Measurements from ENCODE around the gene SLC36A1.
"Not testable (repeated sequence)": the region's sequence is repeated elsewhere in the genome, so short reads cannot be mapped to it uniquely, and the experiment has no call there.

SLC36A1 gene

DNA sequence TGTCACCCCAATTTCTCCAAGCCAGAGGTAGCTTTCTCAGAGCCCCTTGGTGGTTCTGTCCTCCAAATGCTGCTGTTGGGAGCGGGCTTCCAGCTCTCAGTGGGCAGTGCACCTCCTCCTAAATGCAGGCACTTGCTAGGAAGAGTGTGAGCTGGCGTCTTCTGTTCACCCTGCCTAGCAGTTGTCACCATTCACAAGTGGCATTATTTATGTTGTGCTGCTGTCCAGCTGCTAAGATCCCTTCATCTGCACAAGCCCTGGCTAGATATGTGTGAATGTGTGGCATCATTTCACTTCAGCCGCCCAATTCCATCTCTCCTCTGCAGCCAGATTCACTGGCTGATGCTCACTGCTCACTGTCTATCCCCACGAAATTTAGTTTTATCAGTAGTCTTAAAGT is 43.7 kb downstream of the SLC36A1 start:
- no peak for DNase-seq

DNA sequence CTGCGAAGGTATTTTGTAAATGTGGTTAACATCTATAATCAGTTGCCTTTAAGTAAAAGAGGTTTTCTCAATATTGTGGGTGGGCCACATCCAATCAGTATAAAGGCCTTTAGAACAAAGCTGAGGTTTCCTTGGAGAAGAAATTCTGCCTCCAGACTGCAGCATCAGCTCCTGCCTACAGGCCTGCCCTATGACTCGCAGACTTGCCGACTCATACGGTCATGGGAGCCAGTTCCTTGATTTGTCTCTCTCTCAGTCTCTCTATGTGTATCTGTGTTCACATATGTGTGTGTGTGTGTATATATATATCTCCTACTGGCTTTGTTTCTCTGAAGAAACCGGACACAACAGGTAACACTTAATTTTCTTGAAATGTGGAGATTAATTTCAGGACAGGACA is 45.3 kb downstream of the SLC36A1 start:
- DNase-seq = no peak

DNA sequence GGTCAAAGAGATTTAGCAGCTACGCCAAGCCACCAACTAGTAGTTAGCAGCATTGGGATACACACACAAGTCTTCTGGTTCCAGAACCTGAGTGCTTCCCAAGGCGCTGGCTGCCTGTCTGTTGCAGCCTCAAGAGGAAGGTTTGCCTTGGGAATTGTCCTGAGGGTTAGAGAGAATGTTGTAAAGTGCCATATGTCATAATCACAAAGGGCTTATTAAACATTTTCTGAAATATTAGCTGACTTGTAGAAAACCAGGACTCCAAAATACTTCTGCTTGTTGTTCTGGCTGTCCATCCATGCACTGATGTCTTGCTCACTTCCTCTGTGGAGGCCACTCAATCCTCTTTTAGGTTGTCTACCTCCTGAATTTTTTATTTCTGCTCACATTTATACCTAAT is 46.3 kb downstream of the SLC36A1 start:
- DNase-seq = no peak

DNA sequence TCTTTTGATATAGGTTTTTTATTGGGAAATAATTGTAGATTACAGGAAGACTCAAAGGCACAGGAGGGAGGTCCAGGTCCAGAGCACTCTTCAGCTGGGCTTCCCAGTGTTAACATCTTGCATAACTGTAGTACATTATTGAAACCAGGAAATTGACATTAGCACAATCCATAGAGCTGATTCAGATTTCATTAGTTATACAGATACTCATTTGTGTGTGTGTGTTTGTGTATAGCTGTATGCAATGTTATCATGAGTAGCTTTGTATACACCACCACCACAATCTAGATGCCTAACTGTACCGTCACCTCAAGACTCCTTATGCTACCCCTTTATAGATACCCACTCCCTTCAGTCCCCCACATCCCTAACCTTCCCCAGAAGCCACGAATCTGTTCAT is 47.9 kb downstream of the SLC36A1 start:
- DNase-seq = no peak

DNA sequence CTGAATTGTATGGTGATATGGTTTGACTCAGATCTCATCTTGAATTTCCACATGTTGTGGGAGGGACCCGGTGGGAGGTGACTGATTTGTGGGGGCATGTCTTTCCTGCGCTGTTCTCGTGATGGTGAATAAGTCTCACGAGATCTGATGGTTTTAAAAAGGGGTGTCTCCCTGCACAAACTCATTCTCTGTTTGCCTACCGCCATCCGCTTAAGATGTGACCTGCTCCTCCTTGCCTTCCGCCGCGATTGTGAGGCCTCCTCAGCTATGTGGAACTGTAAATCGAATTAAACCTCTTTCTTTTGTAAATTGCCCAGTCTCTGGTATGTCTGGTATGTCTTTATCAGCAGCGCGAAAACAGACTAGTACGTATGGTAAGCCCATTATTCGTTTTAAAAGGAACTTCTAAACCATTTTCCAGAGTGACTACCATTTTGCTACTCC is 48.7 kb downstream of the SLC36A1 start:
- no peak for DNase-seq

DNA sequence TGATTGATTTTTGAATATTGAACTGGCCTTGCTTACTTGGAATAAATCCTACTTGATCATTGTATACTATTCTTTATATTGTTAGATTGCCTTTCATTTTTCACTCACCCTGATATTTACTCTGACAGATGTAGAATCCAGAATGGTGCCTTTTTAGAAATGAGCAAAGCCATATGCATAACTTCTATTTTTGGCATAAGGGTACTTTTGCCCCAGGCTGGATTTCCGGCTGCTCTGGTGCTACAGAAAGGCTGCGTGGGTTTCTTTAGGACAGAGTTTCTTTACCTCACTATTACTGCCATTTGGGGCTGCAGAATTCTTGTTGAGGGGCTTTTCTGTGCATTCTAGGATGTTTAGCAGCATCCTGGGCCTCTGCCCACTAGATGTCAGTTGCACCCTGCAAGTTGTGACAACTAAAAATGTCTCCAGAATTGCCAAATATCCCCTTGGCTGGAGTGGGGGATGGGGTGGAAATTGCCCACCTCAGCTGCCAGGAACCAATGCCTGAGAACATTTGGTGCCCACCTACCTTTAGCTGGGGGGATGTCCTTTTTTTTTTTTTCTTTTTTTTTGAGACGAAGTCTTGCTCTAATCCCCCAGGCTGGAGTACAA is 50.1 kb downstream of the SLC36A1 start:
- no peak for DNase-seq

DNA sequence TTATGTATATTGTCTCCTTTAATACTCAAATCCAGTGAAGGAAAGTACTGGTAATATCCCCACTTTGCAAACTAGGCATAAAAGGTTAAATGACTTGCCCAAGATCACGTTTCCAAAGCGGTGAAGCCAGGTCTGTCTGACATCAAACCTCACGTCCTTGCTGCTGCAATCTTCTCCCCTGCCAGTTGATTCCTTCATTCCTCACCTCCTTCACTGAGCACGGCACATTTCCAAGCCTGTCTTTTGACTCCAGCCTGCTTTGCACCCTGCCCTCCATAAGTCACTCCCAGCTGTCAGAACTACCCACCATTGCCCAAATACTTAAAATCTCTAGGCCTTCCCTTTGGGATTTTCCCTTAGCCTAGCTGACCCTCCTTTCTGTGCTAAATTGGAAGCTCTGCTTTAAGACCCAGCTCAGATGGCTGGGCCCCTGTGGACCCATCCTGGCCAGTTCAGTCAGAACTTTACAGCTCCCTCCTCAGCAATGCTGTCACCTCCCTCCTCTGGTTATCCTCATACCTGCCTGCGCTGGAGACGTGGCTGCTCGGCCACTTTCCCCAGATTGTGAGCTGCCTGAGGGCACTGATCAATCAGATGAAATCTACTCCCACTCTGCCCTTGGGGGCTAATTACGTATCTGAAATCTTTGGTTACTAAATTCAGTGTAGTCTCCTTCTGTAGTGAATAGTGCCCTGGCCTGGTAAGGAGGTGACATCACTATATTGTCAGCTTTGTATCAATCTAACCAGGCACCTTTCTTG is 51.2 kb downstream of the SLC36A1 start:
- DNase-seq = no peak

DNA sequence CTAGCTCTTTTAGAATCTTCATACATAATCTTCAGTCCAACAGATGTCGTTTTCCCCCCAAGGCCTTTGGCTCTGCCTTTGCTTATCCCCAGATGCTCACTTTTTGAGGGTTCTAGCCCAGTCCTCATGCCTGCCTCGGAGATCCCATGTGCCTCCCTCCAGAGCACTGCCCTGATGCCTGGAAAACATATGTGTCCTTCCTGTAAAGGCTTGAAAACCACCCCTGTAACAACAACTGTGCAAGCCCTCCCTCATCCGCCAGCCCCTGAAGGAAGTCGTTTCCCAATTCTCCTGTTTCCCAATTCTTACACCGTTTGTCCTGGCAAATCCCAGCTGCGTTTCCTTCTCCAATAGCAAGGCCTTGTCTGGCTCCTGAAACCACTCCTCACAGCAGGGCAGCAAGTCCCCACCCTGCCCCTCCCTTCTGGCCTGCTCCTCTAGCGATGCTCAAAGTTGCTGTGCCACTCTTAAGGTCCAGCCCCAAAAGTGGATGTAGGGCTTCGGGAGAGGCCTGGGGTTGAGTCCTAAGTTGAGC is 52.2 kb downstream of the SLC36A1 start:
- DNase-seq = no peak

DNA sequence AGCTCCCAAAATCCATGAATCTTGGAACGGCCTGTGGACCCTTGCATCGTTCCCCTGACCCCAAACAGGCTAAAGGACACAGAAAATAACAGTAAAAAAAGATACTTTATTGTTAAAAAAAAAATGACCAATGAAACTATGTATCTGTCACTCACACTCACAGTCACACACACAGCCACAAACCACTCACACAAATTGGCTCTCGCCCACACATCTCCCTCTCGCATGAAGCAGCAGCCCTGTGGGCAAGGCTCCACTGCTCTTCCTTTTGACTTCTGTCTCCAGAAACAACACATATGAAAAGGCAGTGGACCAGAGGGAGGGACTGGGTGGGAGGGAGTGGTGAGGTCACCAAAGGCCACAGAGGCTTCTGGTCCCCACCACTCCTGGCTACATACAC is 56.6 kb downstream of the SLC36A1 start:
- DNase-seq = no peak

DNA sequence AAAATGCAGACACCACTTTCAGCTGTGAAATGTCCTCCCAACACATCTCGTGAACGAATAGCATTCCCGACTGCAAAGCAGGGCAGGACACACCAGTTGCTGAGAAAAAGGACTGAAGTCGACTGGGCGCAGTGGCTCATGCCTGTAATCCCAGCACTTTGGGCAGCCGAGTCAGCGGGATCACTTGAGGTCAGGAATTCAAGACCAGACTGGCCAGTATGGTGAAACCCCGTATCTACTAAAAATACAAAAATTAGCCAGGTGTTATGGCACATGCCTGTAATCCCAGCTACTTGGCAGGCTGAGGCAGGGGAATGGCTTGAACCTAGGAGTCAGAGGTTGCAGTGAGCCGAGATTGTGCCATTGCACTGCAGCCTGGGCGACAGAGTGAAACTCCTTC is 60.9 kb downstream of the SLC36A1 start:
- DNase-seq = not testable (repeated sequence)

DNA sequence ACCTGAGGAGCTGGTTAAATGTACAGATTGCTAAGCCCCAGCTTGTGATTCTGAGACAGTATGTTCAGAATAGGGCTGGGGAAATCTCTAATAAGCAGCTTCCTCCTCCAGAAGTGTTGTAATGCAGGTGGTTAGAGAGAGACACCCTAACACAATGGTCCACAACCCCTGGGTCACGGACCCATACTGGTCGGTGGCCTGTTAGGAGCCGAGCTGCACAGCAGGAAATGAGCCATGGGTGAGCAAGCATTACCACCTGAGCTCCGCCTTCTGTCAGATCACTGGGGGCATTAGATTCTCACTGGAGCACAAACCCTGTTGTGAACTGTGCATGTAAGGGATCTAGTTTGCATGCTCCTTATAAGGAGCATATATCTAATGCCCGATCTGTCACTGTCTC is 61.8 kb downstream of the SLC36A1 start:
- no peak for DNase-seq

DNA sequence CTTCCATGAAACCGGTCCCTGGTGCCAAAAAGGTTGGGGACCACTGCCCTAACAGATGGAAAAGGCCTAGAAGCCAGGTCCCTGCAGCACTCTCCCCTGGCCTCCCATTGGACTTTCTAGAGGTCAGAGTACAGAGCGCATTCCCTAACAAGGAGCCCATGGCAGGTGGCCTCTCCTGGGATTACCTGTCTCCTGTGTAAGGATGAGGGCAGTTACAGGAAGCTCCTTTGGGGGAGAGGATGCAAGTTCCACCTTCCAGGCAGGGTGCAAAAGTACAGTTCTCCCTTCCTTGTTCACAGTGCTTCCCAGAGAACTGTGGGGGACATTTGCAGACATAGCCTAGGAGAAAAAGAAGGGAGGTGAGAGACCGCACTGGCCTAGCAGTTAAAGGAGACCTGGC is 62.4 kb downstream of the SLC36A1 start:
- no peak for DNase-seq

DNA sequence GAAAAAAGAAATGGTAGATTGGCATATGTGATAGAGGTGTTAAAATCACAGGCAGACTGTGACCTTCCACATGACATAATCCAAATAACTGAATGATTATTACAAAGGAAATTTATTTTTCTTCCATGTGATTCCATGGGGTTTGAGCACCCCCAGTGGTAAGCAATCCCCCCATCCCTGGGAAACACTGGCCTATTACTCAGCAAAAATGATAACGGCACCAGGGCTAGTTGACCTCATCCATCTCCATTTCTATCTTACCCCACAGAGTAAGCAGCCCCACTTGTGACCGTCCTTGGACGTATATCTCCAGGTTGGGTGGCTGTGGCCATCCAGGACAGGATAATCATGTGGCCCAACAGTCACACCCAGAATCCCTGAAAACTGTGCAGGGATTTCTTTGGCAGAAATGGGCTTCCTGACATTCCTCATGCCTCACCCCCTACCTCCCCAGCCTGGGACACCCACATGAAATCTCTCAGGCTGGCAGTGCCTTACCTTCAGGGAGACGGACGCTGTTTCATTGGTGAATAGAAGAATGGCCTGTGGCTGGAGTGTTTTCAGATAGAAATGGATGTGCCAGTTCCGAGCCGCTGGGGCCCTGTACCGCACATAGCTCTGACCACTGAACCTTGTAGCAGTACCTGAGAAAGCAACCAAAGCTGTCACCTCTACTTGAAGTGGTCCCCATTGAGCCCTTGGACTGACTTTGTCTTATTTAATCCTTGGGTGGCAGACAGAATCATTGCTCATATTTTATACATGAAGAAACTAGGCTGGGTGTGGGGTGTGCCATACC is 69.9 kb downstream of the SLC36A1 start:
- DNase-seq = no peak

DNA sequence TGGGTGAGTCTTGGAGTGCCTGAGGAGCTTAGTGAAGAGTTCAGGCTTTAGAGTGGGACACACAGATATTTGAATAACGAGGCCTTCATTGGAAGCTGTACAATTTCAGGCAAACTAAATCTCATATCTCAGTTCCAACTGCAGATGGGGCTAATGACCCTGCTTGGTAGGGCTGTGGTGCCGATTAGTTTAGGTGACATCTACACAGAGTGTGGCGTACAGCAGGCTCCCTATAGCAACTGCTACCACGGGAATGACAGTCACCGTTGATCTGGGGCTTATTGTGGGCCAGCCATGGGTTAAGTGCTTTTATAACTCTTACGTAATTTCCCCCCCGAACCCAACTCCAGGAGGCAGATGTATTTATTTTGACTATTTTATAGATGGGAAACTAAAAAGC is 72.9 kb downstream of the SLC36A1 start:
- DNase-seq = no peak

DNA sequence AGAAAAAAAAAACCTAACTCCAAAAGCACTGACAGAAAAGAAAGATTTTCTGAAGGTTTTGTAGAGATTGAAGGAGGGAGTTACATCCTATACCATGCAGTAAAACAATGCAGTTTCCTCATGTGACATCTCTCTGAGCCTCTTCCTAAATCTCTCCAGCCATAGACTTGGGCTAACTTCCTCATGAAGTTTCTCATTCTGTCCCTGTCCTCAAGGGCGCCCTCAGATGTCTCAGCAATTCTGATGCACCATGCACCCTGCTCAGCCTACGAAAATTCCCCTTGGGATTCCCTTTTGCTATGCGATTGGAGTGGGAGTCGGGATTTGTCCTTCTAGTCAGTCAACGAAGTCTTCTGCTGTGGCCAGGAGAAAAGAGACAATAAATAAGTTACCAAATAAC is 74.8 kb downstream of the SLC36A1 start:
- no peak for DNase-seq

DNA sequence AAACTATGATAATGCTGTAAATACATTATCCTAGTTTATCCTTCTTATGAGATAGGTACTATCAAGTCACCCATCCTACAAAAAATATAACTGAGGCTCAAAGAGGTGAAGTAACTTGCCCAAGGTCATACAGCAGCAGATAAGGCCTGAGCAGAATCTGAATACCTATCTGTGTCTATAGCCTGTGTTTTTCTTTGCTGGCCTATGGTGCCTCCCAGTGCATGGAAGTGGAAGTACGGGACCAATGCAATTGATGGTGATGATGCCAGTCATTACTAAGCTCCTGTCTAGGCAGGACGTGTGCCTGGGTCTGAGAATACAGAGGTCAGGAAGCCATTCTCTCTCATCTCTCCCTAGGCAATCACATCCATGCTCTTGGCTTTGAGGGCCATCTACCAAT is 75.9 kb downstream of the SLC36A1 start:
- DNase-seq = no peak

DNA sequence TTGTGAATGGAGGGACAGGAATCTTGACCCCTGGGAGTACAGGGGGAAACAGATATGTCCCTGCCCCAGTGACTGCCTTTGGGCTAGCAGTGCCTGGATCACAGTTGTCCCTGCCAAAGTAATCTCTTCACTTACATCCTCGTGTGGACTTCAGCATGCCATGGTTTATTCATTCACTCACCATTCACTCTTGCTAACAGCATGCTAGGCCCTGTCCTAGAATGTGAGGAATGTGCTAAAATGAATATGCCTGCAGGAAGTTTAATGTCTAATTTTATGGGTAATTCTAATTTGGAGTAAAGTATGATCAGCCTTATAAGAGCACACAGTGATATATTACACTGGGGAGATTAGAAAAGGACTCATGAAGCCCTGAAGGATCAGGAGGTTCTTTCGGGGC is 80.8 kb downstream of the SLC36A1 start:
- no peak for DNase-seq

DNA sequence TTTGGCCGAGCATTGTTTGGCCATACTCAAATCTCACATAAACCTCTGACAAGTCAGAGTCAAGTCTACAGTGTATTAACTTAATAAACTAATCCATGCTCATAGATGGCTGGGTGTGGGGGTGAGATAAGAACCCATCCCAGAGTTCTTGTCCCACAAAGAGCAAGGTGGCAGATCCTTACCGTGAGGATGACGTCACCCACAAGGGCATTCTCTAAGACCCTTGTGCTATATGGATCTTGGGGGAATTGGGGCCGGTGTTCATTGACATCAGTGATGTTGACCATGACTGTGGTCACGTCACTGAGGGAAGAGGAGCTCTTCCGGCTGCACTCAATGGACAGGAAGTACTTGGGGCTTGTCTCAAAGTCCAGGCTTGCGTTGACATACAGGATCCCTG is 81.6 kb downstream of the SLC36A1 start:
- no peak for DNase-seq

DNA sequence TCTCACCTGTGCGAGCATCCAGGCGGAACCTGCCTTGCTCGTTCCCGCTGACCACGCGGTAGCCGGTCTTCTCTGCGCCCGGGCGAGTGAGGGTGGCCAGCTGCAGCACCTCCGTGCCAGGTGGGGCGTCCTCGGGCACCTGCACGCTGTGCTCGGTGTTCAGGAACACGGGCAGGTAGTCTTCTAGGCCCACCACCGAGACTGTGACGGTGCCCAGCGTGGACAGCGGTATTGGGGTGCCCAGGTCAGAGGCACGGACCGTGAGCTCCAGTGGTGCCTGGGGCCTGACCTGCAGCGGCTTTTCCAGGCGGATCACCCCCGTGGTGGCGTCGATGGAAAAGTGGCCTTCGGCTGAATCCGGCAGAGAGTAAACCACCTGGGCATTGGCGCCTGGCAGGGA is 84.2 kb downstream of the SLC36A1 start:
- no peak for DNase-seq

DNA sequence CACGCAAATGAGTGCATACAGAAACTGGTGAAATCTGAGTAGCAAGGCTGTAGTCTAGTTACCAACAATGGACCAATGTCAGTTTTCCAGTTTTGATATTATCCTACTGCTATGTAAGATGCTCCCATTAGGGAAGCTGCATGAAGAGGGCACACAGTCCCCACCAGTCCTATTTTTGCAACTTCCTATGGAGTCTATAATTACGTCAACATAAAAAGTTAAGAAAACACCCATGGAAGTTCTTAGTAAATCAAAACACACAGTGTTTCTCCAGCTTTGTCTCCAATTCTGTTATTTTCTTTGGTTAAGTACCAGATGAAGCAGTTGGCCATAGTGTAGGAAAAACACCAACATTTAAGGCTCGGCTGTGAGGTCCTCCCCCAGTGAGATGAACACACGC is 85.0 kb downstream of the SLC36A1 start:
- no peak for DNase-seq

DNA sequence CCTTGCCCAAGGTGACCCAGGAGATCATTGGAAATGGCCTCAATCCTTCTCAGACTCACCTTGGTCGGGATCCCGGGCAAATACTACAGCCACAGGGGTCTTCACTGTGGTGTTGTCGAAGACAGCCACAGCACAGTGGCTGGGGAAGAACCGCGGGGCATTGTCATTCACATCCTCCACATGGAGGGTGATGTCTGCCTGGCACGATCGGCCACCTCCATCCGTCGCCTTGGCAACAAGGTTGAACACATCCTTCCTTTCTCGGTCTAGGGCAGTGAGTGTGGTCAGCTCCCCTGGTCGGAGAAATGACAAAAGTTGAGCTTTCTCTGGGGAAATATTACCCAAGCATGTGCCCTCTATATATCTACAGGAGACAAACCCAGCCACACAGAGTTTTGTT is 86.9 kb downstream of the SLC36A1 start:
- no peak for DNase-seq

DNA sequence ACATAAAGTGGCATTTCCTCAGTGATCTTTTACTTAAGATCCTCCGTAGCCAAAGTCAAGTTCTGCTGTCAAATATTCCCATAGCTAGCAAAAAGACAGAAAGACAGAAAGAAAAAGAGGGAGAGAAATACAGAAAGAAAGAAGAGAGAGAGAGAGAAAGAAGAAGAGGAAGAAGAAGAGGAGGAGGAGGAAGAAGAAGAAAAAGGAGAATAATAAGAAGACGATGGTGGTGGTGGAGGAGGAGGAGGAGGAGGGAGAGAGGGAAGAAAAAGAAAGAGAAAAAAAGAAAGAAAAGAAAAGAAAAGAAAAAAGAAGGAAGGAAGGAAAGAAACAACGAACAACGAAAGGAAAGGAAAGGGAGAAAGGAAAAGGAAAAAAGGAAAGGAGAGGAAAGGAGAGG is 89.6 kb downstream of the SLC36A1 start:
- no peak for DNase-seq

DNA sequence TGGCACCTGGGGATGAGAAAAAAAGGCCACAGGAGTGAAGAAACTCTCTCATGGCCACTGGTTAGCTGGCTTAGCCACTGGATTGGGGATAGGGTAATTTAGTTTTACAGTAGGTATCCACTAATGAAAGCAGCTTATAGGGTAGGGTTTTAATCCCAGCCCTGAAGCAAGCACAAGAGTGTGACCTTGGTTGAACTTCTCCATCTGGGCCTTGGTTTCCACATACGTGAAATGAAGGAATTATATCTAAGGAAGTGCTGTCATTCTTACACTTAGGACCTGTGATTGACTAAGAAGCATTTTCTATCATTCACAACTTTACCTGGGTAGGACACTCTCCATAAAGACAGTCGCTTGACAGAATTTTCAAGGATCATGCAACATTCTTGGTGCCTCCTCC is 94.2 kb downstream of the SLC36A1 start:
- no peak for DNase-seq

Measured in activated CD4-positive, CD25-positive, alpha-beta regulatory T cell treated with anti-CD3 and anti-CD28 coated beads, Interleukin-2, amount 50 U/mL, for 72 hours (primary cell).